Parathyroid adenoma (tissue), 2 donors: Measurements from ENCODE around the gene NUP153.

ENCODE experiments used
- H2AFZ ChIP-seq: fragments of 300-600 bp; sonication (generic); one replicate; pipeline ENCODE4 v1.7.0; 2017; ENCODE audit warnings: antibody characterized with exemption, mild to moderate bottlenecking
- H3K27ac ChIP-seq: fragments of 300-600 bp; sonication (generic); one replicate; pipeline ENCODE4 v1.7.0; 2017
- H3K27me3 ChIP-seq: fragments of 300-600 bp; sonication (generic); one replicate; pipeline ENCODE4 v1.7.0; 2017; ENCODE audit warnings: low read length; ENCODE audit not compliant: control insufficient read depth, insufficient read depth
- H3K36me3 ChIP-seq: fragments of 300-600 bp; sonication (generic); one replicate; pipeline ENCODE4 v1.7.0; 2017; ENCODE audit warnings: low read length; ENCODE audit not compliant: control insufficient read depth, insufficient read depth
- H3K4me1 ChIP-seq: fragments of 300-600 bp; sonication (generic); one replicate; pipeline ENCODE4 v1.7.0; 2017; ENCODE audit warnings: control low read depth
- H3K4me2 ChIP-seq: fragments of 300-600 bp; sonication (generic); one replicate; pipeline ENCODE4 v1.7.0; 2017; ENCODE audit warnings: low read length
- H3K4me3 ChIP-seq: fragments of 300-600 bp; sonication (generic); one replicate; pipeline ENCODE4 v1.7.0; 2017; ENCODE audit warnings: low read depth, low read length
- H3K79me2 ChIP-seq: fragments of 300-600 bp; sonication (generic); one replicate; pipeline ENCODE4 v1.7.0; 2017; ENCODE audit warnings: control low read depth
- H3K9ac ChIP-seq: fragments of 300-600 bp; sonication (generic); one replicate; pipeline ENCODE4 v1.7.0; 2017; ENCODE audit warnings: mild to moderate bottlenecking
- H3K9me3 ChIP-seq: fragments of 300-600 bp; sonication (generic); one replicate; pipeline ENCODE4 v1.7.0; 2017; ENCODE audit warnings: low read length; ENCODE audit not compliant: control insufficient read depth
- CTCF ChIP-seq: fragments of 300-600 bp; sonication (generic); IDR thresholded peaks from one replicate; pipeline ENCODE4 v1.7.0; 2017; ENCODE audit warnings: antibody characterized with exemption, mild to moderate bottlenecking
- donor health status: primary hyperparathyroidism.

NUP153 gene

GRCh38 chr6:17565399-17565798 lies 141.3 kb downstream of the NUP153 start:
- no peak overlapping the region for H3K27ac ChIP-seq
- no peak for TF ChIP-seq CTCF

More at GRCh38 chr6:17565399-17565798, 141.3 kb downstream of the NUP153 start:
- Histone ChIP-seq H3K4me3 (no peak overlapping the region), H3K4me1 (no peaks in the 10 kb centered on the region), H3K79me2 (no peaks in the 10 kb centered on the region), H3K27me3 (no peaks in the 10 kb centered on the region), H3K9ac (no peak overlapping the region), H3K36me3 (no peaks in the 10 kb centered on the region), H3K9me3 (no peaks in the 10 kb centered on the region), H2AFZ (no peak overlapping the region), H3K4me2 (no peak overlapping the region)
